ENCODE measurements around the gene POLR2E.

Gene POLR2E

GRCh38 chr19:1105873-1106840, 11.0 kb upstream of the POLR2E start:
- no peaks in the 10 kb centered on the region for H3K9me3 Mint-ChIP-seq
- no peaks in the 10 kb centered on the region for H3K36me3 Mint-ChIP-seq (ENCODE audit: low read depth)
- peaks cover 10% of the 10 kb centered on the region for H3K4me1 Mint-ChIP-seq
- no peak for TF ChIP-seq CTCF (IDR thresholded peaks at IDR 0.05; ENCODE audit: unreplicated experiment in 3 of 3)
- H3K27me3 Mint-ChIP-seq (ENCODE audit: low read depth): no peaks in the 10 kb centered on the region
- H3K4me3 Mint-ChIP-seq: peak overlapping the region; percentile 76 to 84 (median 79)
- H3K27ac Mint-ChIP-seq: peak overlapping the region in 1 of 3 experiments; percentile 41

- no peaks in the 10 kb centered on the region for H3K36me3 Mint-ChIP-seq (ENCODE audit: low read depth)
- peak overlapping the region; percentile 78 to 85 (median 84) for H3K4me3 Mint-ChIP-seq
Measured at GRCh38 chr19:1105008-1105872, 10.1 kb upstream of the POLR2E start.

GRCh38 chr19:1104311-1105007, 9.3 kb upstream of the POLR2E start:
- TF ChIP-seq CTCF (IDR thresholded peaks at IDR 0.05; ENCODE audit: unreplicated experiment in 3 of 3): no peak
- H3K36me3 Mint-ChIP-seq (ENCODE audit: low read depth): no peaks in the 10 kb centered on the region
- H3K27me3 Mint-ChIP-seq (ENCODE audit: low read depth): peaks cover 4% of the 10 kb centered on the region
- no peaks in the 10 kb centered on the region for H3K9me3 Mint-ChIP-seq
- H3K4me1 Mint-ChIP-seq: peaks cover 10% of the 10 kb centered on the region
- peak overlapping the region; percentile 78 to 85 (median 84) for H3K4me3 Mint-ChIP-seq
- peak overlapping the region in 1 of 3 experiments; percentile 85 for H3K27ac Mint-ChIP-seq

More at GRCh38 chr19:1105008-1105872, 10.1 kb upstream of the POLR2E start:
- no peak for TF ChIP-seq CTCF (IDR thresholded peaks at IDR 0.05; ENCODE audit: unreplicated experiment in 3 of 3)
- H3K27me3 Mint-ChIP-seq (ENCODE audit: low read depth): no peaks in the 10 kb centered on the region
- H3K4me1 Mint-ChIP-seq: peaks cover 10% of the 10 kb centered on the region
- peak overlapping the region in 1 of 3 experiments; percentile 85 for H3K27ac Mint-ChIP-seq
- no peaks in the 10 kb centered on the region for H3K9me3 Mint-ChIP-seq

- H3K9me3 Mint-ChIP-seq: no peaks in the 10 kb centered on the region
- peaks cover 13% of the 10 kb centered on the region for H3K4me1 Mint-ChIP-seq
- peaks cover 4% of the 10 kb centered on the region for H3K27me3 Mint-ChIP-seq (ENCODE audit: low read depth)
- peak within 1 kb of the TSS; percentile 86 to 97 (median 88) for H3K27ac Mint-ChIP-seq
- TF ChIP-seq CTCF (IDR thresholded peaks at IDR 0.05; ENCODE audit: unreplicated experiment in 3 of 3): no peak
- no peaks in the 10 kb centered on the region for H3K36me3 Mint-ChIP-seq (ENCODE audit: low read depth)
- peak within 1 kb of the TSS; percentile 78 to 85 (median 84) for H3K4me3 Mint-ChIP-seq
Measured at GRCh38 chr19:1103708-1104310, 8.6 kb upstream of the POLR2E start, which contains the start of gene GPX4. TSS of gene GPX4 (plus strand) at chr19:1103994. CDS start at chr19:1104044, 50 bp downstream.

GRCh38 chr19:1103132-1103707, 8.0 kb upstream of the POLR2E start:
- Mint-ChIP-seq H3K27ac (peak overlapping the region; percentile 86 to 97 (median 88)), H3K27me3 (ENCODE audit: low read depth) (peaks cover 4% of the 10 kb centered on the region), H3K36me3 (ENCODE audit: low read depth) (no peaks in the 10 kb centered on the region), H3K4me3 (peak overlapping the region; percentile 61 to 80 (median 78)), H3K9me3 (no peaks in the 10 kb centered on the region), H3K4me1 (peaks cover 16% of the 10 kb centered on the region)
- no peak for TF ChIP-seq CTCF (IDR thresholded peaks at IDR 0.05; ENCODE audit: unreplicated experiment in 3 of 3)
